ENCODE data around the gene ALG3.
"Not testable (repeated sequence)": the region's sequence is repeated elsewhere in the genome, so short reads cannot be mapped to it uniquely, and the experiment has no call there.

The ALG3 gene

DNA sequence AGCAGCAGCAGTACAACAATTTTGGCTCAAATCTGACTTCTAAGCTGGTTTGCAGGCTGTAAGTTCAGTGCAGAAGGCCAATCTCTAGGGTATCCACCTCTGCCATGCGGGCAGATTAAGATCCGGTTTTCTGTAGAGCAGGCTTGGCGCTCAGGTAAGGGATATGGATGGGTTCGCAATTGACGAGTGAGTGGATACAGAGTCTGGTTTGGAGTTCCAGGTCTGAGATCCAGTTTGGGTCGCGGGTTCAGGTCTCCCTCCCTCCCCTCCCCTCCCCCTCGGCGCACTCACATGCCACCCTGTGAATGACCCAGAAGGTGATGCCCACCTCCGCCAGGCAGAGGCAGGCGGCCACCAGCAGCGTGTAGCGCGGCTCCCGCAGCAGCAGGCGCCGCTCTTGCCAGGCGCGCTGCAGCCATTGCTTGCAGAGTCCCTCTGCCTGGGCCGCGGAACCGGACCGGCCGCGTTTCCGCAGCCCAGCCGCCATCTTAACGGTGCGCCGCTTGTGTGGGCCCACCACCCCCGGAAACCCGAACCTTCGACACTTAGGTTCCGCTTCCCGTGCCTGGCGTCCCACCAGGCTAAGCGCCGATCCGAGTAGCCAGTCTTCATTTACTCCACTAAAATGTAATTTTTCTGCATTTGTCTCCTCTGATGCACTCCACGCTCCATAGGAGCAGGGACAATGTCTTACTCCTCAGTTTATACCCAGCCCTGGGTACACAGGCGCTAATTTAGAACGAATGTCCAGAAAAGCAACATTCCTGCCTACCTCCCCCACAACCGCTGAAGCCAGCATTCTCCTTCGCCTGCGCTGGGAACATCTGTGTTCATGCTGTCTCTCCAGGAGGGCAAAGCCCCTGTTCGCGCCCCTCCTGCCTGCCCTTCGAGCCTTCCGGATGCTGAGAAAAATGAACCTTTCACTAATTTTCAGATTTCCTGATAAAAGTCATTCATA is at the start of gene ALG3:
Gene ALG3, minus strand, starts transcription at position 509 of the 958 bp plus-strand sequence. Its CDS starts 22 bp downstream, at position 487.
- DNase-seq = peak; percentile 86

DNA sequence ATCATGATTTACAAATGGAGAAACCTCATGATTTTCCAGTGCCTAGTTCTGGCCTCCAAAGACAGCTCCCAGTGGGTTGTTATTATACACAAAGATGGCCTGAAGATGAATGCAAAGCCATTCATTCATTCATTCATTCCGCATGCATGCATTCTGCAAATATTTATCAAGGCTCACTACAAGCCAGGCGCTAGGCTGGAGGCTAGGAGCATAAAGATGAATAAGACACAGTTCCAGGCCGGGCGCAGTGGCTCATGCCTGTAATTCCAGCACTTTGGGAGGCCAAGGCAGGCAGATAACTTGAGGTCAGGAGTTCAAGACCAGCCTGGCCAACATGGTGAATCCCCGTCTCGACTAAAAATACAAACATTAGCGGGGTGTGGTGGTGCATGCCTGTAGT is 47.9 kb upstream of the ALG3 start:
- no peak for DNase-seq

DNA sequence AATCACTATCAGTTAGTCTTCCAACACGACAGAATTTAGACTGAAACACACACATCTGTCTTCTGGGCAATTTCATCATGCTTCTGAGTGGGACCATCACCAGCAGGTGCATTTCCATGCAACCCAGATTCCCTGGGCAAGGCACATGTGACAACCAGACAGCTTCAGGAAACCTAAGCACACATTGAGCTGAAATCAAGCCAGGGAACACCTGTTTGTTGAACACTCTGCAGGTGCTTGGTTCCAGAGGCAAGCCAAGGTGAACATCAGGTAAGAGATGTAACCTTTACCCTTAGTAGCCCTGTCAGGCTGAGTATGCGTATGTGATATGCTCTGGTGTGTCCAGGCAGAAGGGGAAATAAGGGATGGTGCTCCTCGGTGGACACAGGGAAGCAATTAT is 47.0 kb upstream of the ALG3 start:
- no peak for DNase-seq

DNA sequence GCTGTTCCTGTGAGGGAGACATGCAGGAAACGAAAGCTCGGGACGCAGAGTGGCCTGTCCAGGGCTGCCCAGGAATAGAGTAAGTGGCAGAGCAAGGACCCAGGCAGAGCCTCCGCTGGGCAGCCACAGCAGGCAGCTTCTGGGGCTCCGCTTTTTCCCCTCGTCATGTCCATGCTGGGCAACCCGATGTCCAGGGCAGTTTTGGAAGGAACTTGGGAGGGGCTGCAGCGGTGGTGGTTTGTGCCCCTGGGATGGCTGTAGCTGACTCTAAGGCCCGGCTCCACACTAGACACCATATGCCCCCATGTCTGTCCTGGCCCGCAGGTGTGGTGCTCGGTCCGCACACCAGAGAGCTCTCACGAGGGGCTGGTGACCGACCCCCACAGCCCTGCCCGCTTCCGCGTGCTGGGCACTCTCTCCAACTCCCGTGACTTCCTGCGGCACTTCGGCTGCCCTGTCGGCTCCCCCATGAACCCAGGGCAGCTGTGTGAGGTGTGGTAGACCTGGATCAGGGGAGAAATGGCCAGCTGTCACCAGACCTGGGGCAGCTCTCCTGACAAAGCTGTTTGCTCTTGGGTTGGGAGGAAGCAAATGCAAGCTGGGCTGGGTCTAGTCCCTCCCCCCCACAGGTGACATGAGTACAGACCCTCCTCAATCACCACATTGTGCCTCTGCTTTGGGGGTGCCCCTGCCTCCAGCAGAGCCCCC is 43.1 kb upstream of the ALG3 start:
- DNase-seq = no peak

DNA sequence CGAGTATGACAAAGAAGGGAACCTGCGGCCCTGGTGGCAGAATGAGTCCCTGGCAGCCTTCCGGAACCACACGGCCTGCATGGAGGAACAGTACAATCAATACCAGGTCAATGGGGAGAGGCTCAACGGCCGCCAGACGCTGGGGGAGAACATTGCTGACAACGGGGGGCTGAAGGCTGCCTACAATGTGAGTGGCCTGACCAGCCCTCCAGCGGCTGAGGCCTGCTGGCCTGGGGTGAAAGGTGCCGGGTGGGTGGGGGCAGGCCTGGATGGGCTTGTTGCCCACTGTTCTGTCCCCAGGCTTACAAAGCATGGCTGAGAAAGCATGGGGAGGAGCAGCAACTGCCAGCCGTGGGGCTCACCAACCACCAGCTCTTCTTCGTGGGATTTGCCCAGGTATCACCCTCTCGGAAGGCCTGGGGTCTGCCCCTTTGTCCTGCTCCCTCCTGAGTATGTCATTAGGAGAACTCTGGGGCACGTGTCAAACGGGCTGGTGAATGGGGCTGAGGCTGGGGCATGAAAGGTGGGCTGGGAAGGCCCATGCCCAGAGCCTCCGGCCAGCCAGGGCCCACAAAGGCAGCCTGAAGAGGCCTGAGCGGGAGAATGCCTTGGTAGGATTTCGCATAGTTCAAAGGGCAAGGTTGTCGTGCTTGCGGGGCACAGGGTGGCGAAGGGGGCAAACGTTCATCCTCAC is 42.4 kb upstream of the ALG3 start:
- no peak for DNase-seq

DNA sequence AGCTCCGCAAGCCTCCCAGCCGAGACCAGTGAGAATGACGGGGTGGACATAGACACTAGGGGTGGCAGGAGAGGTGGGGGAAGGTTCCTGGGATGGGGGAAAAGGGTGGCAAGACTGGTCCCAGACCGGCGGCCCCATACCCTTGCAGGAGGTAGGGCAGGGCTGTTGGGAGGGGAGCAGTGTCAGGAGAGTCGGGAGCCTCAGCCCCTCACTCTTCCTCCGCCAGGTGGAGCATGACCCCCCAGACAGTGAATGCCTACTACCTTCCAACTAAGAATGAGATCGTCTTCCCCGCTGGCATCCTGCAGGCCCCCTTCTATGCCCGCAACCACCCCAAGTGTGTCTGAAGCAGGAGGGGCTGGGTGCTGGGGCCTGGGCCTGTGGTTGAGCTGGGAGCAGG is 41.6 kb upstream of the ALG3 start:
- no peak for DNase-seq

DNA sequence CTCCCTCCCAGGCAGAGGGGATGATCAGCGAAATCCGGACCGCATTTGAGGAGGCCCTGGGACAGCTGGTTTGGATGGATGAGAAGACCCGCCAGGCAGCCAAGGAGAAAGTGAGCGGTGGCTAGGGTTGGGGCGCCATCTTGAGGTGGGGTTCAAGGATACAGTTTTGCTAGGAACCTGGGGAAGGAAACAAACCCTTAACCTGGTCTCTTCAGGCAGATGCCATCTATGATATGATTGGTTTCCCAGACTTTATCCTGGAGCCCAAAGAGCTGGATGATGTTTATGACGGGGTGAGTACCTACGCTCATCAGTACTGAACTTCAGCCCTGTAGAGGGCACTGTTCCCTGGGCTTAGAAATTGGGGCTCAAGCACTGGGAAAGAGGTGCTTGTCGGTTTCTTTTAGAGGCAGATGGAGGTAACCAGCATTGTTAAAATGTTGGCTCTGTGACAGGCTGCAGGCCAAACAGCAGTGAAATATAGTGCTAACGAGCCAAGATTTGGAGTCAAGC is 40.7 kb upstream of the ALG3 start:
- peak; percentile 45 for DNase-seq

DNA sequence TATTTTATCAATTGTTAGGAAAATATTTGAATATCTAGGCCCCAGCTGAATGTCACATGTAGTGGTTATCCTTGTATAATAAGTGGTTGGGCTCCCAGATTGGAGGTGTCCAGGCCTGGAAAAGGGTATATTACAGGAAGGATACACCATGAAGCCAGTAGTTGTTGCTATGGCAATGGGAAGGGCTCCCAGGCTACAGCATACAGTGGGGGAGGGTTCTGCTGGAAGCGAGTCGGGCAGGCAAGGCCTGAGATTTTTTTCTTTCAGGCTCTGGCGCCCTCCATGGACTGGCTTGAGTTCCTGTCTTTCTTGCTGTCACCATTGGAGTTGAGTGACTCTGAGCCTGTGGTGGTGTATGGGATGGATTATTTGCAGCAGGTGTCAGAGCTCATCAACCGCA is 35.9 kb upstream of the ALG3 start:
- no peak for DNase-seq

DNA sequence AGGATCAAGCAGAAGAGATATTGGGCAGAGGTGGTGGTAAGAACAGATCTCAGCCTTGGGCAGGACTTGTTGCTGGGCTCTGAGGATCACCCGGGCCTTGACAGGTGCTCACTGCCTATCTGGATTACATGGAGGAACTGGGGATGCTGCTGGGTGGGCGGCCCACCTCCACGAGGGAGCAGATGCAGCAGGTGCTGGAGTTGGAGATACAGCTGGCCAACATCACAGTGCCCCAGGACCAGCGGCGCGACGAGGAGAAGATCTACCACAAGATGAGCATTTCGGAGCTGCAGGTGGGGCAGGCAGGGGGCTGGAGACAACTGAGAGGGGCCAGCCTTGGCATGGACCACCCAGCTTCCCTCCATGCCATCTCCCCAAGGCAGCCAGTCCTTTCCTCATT is 34.9 kb upstream of the ALG3 start:
- DNase-seq = no peak

DNA sequence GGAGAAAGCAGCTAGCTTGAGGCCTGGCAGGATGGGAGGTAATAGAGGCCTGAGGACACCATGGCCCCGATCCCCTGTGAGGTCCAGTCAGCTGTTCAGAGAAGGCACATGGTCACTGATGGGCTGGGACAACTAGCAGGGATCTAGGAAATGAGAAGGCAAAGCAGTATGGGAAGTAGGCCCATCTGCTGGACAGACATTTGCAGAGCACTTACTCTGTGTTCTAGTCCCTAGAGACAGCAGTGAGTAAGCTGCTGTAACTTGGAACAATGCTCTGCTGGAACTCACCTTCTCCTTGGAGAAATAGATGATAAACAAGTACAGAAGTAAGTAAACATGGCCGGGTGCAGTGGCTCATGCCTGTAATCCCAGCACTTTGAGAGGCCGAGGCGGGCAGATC is 34.2 kb upstream of the ALG3 start:
- no peak for DNase-seq

DNA sequence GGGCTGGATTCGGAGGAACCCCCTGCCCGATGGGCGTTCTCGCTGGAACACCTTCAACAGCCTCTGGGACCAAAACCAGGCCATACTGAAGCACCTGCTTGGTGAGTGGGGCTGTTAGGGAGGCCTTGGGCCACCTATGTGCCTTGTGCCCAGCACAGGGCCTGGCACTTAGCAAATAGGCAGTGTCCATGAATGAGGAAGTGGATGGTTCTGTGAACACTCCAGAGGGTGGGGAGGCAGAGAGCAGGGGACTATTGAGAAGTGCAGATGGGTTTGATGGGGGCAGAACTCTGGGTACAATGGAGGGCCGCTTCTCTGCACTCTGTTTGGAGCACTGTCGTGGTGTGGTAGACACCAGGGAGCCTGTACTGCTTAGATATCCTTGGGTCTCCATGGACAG is 28.6 kb upstream of the ALG3 start:
- no peak for DNase-seq

DNA sequence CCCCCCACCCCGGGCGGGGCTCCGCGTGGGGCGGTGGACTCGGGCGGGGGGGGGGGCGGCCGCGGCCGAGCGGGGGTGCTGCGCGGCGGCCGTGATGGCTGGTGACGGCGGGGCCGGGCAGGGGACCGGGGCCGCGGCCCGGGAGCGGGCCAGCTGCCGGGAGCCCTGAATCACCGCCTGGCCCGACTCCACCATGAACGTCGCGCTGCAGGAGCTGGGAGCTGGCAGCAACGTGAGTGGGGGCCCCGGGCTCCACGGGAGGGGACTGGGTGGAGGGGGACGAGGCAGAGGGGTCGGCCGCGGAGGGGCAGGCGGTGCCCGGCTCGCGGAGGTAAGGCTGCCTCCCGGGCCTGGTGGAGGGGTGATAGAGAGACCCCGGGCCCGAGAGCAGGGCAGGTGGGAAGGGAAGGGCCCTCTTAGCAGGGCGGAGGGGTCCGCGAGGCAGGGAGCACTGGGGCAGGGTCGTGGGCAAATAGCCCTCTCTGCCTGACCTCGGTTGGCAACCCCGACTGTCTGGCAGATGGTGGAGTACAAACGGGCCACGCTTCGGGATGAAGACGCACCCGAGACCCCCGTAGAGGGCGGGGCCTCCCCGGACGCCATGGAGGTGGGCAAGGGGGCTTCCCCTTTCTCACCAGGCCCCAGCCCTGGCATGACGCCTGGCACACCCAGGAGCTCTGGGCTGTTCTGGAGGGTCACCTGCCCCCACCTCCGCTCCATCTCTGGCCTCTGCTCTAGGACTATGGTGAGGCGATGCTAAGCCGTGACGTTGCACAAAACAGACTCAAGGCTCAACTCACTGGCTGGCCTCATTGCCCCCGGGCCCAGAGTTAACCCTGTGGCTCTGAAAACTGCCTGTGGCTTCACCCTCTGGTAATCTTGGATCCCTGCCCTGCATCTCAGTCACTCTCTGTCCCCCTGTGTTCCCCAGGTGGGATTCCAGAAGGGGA is 27.5 kb upstream of the ALG3 start, which contains the start of gene ECE2:
Gene ECE2, plus strand, starts transcription at position 62 of the 950 bp plus-strand sequence. Its CDS starts 132 bp downstream, at position 194.
- DNase-seq = no peak

DNA sequence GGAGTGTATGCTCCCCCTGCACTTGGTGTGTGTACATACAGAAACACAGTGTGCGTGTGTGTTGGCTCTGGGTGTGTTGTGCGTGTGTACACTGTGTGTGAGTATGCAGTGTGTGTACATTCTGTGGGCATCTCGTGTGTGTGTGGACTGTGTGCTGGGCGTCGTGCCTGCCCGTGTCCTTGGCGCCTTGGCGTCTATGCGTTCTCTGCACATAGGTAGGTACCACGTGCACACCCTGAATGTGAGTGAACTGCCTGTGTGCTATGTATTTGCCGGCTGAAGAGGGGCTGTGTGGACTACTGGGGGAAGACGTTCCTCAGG is 26.6 kb upstream of the ALG3 start:
- no peak for DNase-seq

DNA sequence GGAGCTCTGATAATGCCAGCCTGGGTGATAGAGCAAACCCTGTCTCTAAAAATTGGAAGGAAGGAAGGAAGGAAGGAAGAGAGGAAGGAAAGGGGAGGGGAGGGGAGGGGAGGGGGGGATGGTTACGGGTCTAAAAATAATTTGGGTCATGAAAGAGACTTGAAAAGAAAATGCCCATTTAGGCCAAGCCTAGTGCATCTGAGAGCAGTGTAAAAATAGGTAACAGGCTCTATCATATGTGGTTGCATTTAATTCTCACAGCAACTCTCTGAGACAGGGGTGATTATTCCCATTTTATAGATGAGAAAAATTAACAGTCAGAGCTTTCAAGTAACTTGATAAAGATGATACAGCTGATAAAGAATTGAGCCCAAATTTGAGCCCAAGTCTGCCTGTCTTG is 23.5 kb upstream of the ALG3 start:
- no peak for DNase-seq

DNA sequence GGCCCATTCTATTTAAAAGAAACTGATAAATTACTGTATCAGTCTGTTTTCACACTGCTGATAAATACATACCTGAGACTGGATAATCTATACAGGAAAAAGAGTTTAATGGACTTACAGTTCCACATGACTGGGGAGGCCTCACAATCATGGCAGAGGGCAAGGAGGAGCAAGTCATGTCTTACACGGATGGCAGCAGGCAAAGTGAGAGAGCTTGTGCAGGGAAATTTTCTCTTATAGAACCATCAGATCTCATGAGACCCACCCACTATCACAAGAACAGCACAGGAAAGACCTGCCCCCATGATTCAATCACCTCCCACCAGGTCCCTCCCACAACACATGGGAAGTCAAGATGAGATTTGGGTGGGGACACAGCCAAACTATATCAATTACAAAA is 18.5 kb upstream of the ALG3 start:
- DNase-seq = not testable (repeated sequence)

DNA sequence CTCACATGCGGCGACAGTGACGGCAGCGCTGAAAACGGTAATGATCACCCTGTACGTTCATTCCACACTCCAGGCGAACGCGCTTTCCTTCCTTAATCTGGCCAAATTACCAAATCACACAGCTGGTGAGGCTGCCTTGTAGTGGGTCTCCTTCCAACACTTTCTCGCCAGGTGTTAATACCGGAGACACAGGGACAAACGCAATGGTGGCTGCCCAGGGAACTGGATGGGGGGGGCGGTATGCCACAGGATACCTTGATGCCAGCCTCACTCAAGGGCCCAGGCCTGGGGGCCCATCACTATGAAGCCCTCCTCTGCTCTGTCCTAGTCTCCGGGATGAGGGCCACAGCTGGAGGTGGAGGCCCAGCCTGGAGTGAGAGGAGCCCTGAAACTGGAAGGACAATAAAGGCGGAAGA is 14.0 kb upstream of the ALG3 start:
- DNase-seq = no peak

DNA sequence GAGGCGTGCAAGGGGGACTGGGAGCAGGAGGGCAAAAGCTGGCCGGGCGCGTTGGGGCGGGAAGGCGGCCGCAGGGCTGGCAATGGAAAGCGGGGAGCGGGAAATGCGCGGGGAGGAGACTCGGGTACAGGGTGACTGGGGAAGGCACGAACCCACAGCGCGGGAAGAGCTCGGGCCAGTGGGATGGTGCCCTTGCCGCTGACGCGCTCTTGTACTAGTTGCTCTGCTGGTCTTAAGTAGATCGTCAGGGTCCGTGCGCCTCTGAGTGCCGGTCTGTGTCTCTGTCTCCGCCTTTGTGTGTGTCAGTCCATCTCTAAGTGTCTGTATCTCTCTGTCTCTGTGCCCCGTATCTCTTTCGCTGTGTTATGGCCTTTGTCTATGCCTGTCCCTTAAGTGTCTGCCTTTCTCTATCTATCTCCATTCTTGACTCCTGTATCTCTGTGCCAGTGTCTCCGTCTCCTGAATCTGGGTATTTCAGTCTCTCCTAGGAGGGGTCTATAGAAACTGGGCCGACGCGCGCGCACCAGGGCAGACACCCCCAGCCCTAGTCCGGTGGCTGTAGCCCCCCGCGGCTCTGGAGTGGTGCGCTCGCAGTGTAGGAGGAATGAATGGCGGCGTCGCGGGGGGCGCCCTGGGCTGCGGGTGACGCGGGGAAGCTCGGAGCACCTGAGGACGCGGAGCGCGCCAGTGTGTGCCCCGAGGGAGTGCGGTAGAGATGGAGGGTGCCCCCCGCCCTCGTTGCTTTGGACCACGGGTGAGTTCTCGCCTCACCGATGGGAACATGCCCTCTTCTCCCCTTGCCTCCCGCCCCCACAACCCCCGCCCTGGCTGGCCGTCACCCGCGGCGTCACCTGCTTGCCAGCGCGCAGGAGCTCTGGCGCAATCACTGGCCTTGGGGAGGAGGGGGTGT is 13.3 kb upstream of the ALG3 start:
- DNase-seq = no peak

DNA sequence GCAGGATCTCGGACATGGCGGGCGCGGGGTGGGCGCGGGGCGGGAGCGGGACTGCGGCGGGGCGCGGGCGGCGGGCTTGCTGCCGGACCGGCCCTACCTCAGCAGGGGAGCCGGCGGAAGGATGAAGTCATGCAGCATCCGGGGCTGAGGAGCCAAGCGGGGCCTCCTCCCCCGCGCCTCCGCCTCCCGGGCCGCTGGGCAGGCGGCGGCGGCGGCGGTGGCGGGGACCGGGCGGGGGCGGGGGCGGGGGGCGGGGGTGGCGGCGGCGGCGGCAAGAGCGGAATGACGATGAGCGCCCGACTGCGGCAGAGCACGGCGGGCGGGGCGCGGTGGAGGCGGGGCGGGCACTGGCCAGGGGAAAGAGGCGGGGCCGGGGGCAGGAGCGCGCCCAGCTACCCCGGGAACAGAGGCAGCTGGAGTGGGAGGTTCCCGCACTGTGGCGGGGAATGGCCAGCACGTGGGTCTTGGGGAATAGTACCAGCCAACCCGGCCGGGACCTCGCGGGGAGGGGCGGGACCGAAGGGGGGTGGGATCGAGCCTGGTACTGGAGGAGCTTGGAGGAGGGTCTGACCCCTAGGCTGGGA is 12.6 kb upstream of the ALG3 start, which contains the start of gene CAMK2N2:
Gene CAMK2N2, minus strand, starts transcription at position 284 of the 584 bp plus-strand sequence. Its CDS starts 268 bp downstream, at position 16.
- DNase-seq = peak; percentile 33

DNA sequence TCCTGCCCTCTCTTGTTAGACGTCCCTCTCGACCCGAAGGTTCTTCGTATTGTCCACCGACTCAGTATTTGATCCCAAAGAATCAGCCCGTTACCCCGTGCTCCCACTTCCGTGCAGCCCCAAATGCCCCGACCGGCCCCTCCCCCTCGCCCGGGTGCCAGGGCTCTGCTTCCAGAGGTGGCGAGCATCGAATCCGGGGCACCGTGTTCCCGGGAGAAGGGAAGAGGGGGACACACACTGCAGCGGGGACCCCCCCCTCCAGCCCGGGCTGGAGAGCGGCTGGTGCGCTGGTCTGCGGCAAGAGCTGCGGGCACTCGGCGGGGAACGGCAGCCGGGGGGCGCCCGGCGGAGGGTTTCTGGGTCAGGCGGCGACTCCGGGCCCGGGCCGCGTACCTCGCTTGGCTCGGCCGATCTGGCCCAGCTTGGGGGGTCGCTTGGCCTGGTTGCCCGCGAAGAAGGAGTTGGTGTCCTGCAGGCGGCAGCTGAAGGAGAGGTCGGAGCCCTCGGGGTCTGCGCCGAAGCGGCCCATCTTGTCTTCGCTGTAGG is 12.0 kb upstream of the ALG3 start:
- no peak for DNase-seq

Measured in CD4-positive, alpha-beta T cell treated with Interleukin-4 for 4 hours (primary cell).